ENCODE results near the gene EIF3J.

The EIF3J gene

DNA sequence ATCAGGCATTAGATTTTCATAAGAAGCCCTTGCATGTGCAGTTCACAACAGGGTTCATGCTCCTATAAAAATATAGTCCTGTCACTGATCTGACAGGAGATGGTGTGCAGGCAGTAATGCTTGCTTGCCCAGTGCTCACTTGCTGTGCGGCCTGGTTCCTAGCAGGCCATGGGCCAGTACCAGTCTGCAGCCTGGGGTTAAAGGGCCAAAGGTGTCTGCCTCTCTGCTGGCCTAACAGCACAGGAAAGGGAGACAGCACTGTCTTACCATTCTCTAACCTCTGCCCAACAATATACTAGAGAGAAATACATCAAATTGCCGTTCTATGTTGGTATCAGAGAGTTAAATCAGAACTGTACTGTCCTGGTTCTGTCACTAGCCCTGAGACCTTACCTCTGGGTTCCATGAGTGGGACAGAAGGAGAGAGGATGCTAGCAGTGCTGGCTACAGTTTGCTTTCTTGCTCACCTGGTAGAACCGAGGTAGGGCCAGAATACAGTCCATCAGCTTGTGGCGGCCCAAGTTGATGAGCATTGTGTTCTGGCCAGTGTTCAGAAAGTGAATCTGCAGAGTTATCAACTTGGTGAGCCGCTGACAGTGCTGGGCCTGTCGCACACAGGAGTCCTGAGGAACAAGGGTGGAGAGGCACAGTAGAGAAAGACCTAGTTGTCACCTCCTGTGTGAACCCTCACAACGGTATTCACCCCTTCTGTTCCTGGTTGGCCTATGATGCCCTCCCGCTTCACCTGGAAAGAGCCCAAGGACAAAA lies 28.6 kb downstream of the EIF3J start:
- Histone ChIP-seq H3K36me3 (peaks cover 93% of the 10 kb centered on the region), H3K4me1 (no peaks in the 10 kb centered on the region), H3K27me3 (no peaks in the 10 kb centered on the region), H3K27ac (no peak overlapping the region), H3K4me2 (no peak overlapping the region), H4K20me1 (0 out of 2 replicates have a peak, but pooled peaks cover 3% of the 10 kb centered on the region), H3K4me3 (no peak overlapping the region), H3K9ac (no peak overlapping the region), H3K9me3 (peaks cover 28% of the 10 kb centered on the region)
- no peak for TF ChIP-seq Cebpa-rat (IDR thresholded peaks at IDR 0.05)

DNA sequence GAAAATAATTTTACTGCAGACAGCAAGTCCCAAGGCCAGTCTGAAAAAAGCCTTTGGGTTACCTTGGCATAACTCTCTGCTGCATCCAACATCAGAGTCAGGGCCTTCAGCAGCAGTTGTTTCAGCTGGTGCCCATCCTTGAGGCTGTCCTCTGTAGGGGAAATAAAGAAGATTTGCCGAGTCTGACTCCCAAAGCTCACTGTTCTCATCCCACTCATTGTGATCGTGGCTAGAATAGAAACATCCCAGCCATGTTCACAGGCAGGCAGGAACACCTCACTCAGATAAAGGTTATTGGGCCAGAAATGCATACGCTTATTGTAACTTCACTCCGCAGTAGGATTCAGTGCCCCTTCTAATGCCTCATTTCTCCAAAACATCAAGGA lies 29.2 kb downstream of the EIF3J start:
- Histone ChIP-seq H3K4me1 (no peaks in the 10 kb centered on the region), H3K9ac (no peak overlapping the region), H4K20me1 (no peaks in the 10 kb centered on the region), H3K27me3 (no peaks in the 10 kb centered on the region), H3K36me3 (peaks cover 92% of the 10 kb centered on the region), H3K4me2 (no peak overlapping the region), H3K4me3 (no peak overlapping the region), H3K9me3 (peaks cover 28% of the 10 kb centered on the region), H3K27ac (no peak overlapping the region)
- TF ChIP-seq Cebpa-rat (IDR thresholded peaks at IDR 0.05), result no peak

DNA sequence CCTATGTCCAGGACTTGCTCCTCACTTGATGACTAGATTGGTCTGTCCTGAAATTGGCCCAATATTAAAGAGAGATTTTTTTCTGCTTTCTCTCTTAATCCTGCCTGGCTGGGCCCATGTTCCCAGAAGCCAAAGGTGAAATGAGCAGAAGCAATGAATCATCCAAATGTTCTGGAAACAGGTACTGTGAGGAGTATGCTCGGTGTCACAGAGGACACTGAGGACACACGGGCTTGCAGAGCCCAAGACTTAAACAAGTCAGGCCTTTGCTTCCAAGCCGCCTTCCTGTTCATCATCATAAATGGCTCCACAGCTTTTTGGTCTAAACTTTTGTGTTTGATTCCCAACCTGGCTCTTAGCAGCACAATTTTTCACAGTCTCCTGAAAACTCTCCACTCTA lies 31.4 kb downstream of the EIF3J start:
- Histone ChIP-seq H3K4me3 (no peak overlapping the region), H3K4me2 (no peak overlapping the region), H4K20me1 (no peaks in the 10 kb centered on the region), H3K27me3 (no peaks in the 10 kb centered on the region), H3K27ac (no peak overlapping the region), H3K9me3 (peaks cover 25% of the 10 kb centered on the region), H3K36me3 (peaks cover 77% of the 10 kb centered on the region), H3K4me1 (no peaks in the 10 kb centered on the region), H3K9ac (no peak overlapping the region)
- no peak for TF ChIP-seq Cebpa-rat (IDR thresholded peaks at IDR 0.05)

DNA sequence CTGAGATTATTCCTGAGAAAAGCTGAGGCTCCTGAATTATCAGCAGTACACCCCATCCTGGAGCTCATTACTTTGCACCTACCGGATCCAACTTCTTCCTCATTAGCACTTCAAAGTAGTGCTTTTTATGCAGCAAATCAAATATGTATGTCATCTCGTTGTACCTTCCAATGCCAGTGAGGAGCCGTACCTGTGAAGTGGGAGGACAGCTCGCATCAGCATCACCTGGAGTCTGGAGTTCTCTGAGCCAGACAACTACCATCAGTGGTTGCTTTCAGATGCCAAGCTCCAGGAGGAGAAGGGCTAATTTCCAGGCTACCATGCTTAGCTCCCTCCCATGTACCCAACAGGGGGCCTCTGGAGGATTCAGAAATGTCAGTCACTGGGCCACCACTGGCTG lies 32.4 kb downstream of the EIF3J start:
- H3K9ac ChIP-seq, result no peak overlapping the region
- peaks cover 75% of the 10 kb centered on the region for H3K36me3 ChIP-seq

DNA sequence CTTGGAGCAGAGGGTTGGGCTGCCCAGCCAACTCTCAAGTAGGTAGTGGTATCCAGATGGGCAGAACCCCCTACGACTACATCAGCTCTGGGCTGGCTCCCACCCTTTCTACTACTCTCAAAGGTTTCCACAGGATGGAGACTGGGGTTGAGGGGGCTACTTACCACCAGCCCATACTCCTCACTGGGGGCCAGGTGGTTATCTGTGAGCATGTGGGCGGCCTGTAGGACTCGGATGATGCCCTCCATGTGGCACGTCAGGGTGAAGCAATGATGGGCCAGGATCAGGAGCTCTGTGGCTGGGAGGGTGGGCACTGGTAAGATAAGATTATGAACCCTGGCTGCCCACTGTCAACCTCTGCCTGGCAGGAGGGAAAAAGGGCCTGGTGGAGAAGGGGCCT lies 33.4 kb downstream of the EIF3J start:
- Histone ChIP-seq H3K36me3 (peaks cover 75% of the 10 kb centered on the region), H3K4me1 (no peaks in the 10 kb centered on the region), H3K27me3 (no peaks in the 10 kb centered on the region), H4K20me1 (no peaks in the 10 kb centered on the region), H3K4me3 (no peak overlapping the region), H3K9me3 (peaks cover 5% of the 10 kb centered on the region), H3K9ac (no peak overlapping the region), H3K27ac (no peak overlapping the region), H3K4me2 (no peak overlapping the region)
- no peak for TF ChIP-seq Cebpa-rat (IDR thresholded peaks at IDR 0.05)

More for the DNA sequence above, 32.4 kb downstream of the EIF3J start:
- no peak overlapping the region for H3K4me2 ChIP-seq
- H3K9me3 ChIP-seq, result peaks cover 15% of the 10 kb centered on the region
- H3K27me3 ChIP-seq, result no peaks in the 10 kb centered on the region
- no peaks in the 10 kb centered on the region for H3K4me1 ChIP-seq
- no peaks in the 10 kb centered on the region for H4K20me1 ChIP-seq
- no peak overlapping the region for H3K4me3 ChIP-seq
- no peak for TF ChIP-seq Cebpa-rat (IDR thresholded peaks at IDR 0.05)
- H3K27ac ChIP-seq, result no peak overlapping the region

DNA sequence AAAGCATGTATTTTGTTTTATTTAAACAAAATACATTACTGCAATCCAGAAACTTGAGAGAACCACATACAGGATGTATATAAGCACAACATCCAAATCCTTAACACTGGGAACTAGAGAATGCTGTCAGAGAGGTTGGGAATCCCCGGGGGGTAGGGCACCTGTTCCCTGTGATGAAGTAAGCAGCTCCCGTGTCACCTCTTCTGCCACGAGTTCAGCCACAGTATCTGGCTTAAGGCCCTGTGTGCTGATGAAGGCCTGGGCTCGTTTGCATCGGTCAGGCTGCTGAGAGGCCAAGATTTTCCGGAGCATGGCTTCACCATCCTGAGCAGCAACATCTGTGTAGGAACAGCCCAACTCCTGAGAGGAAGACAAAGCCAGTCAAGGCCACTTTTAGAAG lies 36.4 kb downstream of the EIF3J start:
- Histone ChIP-seq H3K27me3 (no peaks in the 10 kb centered on the region), H3K4me2 (no peak overlapping the region), H4K20me1 (no peaks in the 10 kb centered on the region), H3K4me3 (no peak overlapping the region), H3K9ac (no peak overlapping the region), H3K27ac (no peak overlapping the region), H3K9me3 (no peaks in the 10 kb centered on the region), H3K4me1 (peaks cover 9% of the 10 kb centered on the region), H3K36me3 (peaks cover 51% of the 10 kb centered on the region)
- no peak for TF ChIP-seq Cebpa-rat (IDR thresholded peaks at IDR 0.05)

DNA sequence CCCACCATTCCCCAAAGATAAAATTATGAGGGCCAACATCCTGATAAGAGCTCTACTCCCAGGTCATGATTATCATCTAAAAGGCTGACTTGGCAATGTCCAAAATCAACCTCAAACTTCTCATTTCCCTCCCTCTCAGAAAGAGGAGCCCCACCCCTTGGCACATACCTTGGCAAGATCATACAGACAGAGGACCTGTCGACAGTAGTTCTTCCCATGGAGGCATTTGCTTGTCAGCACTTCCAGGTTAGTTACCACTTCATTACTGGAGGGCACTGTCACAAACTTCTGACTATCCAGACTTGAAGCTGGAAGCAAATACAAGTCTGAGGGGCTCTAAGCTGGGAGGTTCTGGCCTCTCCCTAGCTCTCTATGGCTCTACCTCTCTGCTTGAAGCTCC lies 37.8 kb downstream of the EIF3J start:
- Histone ChIP-seq H3K9me3 (no peaks in the 10 kb centered on the region), H3K9ac (no peak overlapping the region), H3K36me3 (peaks cover 44% of the 10 kb centered on the region), H3K27me3 (no peaks in the 10 kb centered on the region), H4K20me1 (no peaks in the 10 kb centered on the region), H3K27ac (no peak overlapping the region), H3K4me1 (peaks cover 19% of the 10 kb centered on the region), H3K4me3 (no peak overlapping the region), H3K4me2 (no peak overlapping the region)
- no peak for TF ChIP-seq Cebpa-rat (IDR thresholded peaks at IDR 0.05)

DNA sequence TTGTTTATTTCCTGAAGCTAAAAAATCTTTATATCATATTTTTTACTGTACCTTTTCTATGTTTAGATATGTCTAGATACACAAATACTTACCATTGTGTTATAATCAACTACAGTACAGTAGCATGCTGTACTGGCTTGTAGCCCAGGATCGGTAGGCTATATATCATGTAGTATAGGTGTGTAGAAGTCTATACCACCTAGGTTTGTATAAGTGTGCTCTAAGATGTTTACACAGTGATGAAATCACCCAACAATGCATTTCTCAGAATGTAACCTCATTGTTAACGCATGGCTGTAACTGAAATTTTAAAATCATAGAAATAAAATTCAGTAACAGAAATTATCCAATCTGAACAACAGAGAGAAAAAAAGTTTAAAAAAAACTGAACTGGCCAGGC lies 43.2 kb downstream of the EIF3J start:
- no peak for TF ChIP-seq Cebpa-rat (IDR thresholded peaks at IDR 0.05)
- Histone ChIP-seq H3K27me3 (no peaks in the 10 kb centered on the region), H4K20me1 (no peaks in the 10 kb centered on the region), H3K4me3 (no peak overlapping the region), H3K36me3 (peaks cover 50% of the 10 kb centered on the region), H3K4me1 (peaks cover 19% of the 10 kb centered on the region), H3K27ac (no peak overlapping the region), H3K9me3 (no peaks in the 10 kb centered on the region), H3K4me2 (no peak overlapping the region), H3K9ac (no peak overlapping the region)

DNA sequence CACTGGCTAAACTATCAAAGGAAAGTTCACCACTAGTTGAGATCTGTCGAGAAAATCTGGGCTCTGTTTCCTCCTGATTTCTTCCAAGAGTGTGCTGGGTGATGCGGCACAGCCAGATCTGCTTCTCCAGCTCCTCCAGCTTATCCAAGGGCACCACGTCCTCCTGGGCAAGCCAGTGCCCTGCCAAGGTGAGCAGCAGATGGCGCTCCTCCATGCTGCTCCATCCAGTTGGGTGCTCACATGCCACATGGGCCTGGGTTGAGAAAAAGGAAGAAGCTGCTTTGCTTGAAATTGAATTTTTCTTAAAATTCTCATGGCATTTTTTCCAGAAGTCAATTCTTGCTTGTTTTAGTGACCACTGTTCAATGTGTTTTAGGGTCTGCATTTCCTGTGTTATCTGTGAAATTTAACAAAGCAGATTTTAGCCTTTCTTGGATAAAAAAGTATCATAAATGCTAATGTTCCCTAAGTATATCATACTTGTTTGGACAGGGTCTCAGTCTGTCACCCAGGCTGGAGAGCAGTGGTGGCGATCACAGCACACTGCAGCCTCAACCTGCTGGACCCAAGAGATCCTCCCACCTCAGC lies 47.3 kb downstream of the EIF3J start:
- TF ChIP-seq Cebpa-rat (IDR thresholded peaks at IDR 0.05), result no peak
- Histone ChIP-seq H3K9ac (no peak overlapping the region), H4K20me1 (no peaks in the 10 kb centered on the region), H3K27ac (no peak overlapping the region), H3K9me3 (no peaks in the 10 kb centered on the region), H3K27me3 (no peaks in the 10 kb centered on the region), H3K4me2 (no peak overlapping the region), H3K4me1 (peaks cover 1% of the 10 kb centered on the region), H3K36me3 (peaks cover 77% of the 10 kb centered on the region), H3K4me3 (no peak overlapping the region)

DNA sequence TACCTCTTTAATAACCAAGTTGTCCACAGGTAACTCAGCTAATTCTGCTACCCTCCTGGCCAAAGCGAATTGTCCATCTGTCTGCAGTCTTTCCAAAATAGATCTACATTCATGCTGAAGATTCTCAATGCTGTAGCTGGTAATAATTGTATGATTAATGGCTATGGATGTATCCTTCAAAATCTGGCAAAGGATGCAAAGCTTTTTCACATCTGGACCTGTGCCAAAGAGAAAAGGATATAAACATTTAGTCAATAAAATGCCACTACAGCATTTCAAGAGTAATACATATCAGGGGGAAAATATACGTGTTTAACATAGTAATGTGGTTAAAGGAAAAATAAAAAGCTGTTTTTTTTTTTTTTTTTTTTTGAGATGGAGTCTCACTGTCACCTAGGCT lies 48.7 kb downstream of the EIF3J start:
- no peaks in the 10 kb centered on the region for H3K4me1 ChIP-seq
- TF ChIP-seq Cebpa-rat (IDR thresholded peaks at IDR 0.05), result no peak
- H3K9me3 ChIP-seq, result no peaks in the 10 kb centered on the region
- H3K9ac ChIP-seq, result no peak overlapping the region
- peaks cover 82% of the 10 kb centered on the region for H3K36me3 ChIP-seq
- no peak overlapping the region for H3K27ac ChIP-seq
- no peaks in the 10 kb centered on the region for H3K27me3 ChIP-seq
- no peak overlapping the region for H3K4me2 ChIP-seq
- no peak overlapping the region for H3K4me3 ChIP-seq
- no peaks in the 10 kb centered on the region for H4K20me1 ChIP-seq

All from BLaER1 (cell line).